ENCODE measurements around the gene CDCA4. TPM values are rescaled to one million over a fixed set of nuclear protein-coding genes. Genes with fewer than 3 reads are reported as not detected.

Gene CDCA4
- total RNA-seq, 1 experiment from 2014 or later, result 32.4 TPM

- H3K27ac Mint-ChIP-seq (ENCODE audit: unreplicated experiment), result peak overlapping the region; percentile 81
- TF ChIP-seq CTCF (IDR thresholded peaks at IDR 0.05; ENCODE audit: unreplicated experiment), result no peak
- H3K27me3 Mint-ChIP-seq (ENCODE audit: unreplicated experiment), result no peaks in the 10 kb centered on the region
- intact Hi-C loops (cut with micrococcal nuclease; ENCODE audit: unreplicated experiment), result loop anchor here (5.0 to 10.0 kb wide), 3 partner anchors 38 to 76 kb away; partner anchors contain the start of gene CDCA4
- H3K4me3 Mint-ChIP-seq (ENCODE audit: low read depth, unreplicated experiment), result peak overlapping the region; percentile 77
- CTCF ChIA-PET, result interaction anchor here (1.1 kb wide), 1 partner anchor 96 kb away, joined by 3 read pairs; no protein-coding TSS in a partner anchor
- peaks cover 83% of the 10 kb centered on the region for H3K36me3 Mint-ChIP-seq (ENCODE audit: insufficient read depth, unreplicated experiment)
- H3K4me1 Mint-ChIP-seq (ENCODE audit: low read depth, unreplicated experiment), result peaks cover 29% of the 10 kb centered on the region
- DNase-seq, result peak; percentile 77
- no peaks in the 10 kb centered on the region for H3K9me3 Mint-ChIP-seq (ENCODE audit: low read depth, unreplicated experiment)
- BruUV-seq (replicated peaks), result no TSS peak
Observed at GRCh38 chr14:104970231-104971068, 50.4 kb downstream of the CDCA4 start.

DNA sequence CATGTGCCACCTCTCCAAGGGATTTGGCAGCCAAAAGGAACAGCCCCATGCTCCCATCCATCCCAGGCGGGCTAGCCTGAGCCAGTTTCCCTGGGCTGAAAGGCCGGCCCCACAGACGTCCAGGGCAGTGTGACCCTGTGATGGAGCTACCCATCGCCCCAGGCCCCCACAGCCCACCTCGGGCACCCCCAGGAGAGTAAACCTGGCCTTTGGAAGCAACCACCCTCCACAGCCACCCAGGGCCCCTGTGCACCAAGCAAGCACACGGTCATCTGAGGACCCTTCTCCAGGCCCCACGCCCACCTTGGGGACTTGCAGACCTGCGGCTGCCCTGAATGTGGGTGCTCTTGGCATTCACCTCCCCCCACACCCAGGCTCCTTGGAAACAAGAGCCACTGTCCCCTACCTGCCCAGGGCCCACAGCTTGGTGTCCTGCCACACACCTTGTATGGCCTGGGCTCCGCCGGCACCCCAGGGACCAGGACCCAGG is 51.1 kb downstream of the CDCA4 start:
- intact Hi-C loops (cut with micrococcal nuclease; ENCODE audit: unreplicated experiment), result loop anchor here (5.0 to 10.0 kb wide), 3 partner anchors 37 to 75 kb away; partner anchors contain the start of gene CDCA4
- peaks cover 83% of the 10 kb centered on the region for H3K36me3 Mint-ChIP-seq (ENCODE audit: insufficient read depth, unreplicated experiment)
- DNase-seq, result no peak
- TSS peak; percentile 10 for BruUV-seq (replicated peaks)
- peak overlapping the region; percentile 12 for H3K27ac Mint-ChIP-seq (ENCODE audit: unreplicated experiment)
- no peaks in the 10 kb centered on the region for H3K27me3 Mint-ChIP-seq (ENCODE audit: unreplicated experiment)
- CTCF ChIA-PET, result interaction anchor here (0.5 to 1.1 kb wide), 2 partner anchors 63 to 96 kb away, joined by 3 to 5 read pairs; no protein-coding TSS in a partner anchor
- peaks cover 29% of the 10 kb centered on the region for H3K4me1 Mint-ChIP-seq (ENCODE audit: low read depth, unreplicated experiment)
- H3K9me3 Mint-ChIP-seq (ENCODE audit: low read depth, unreplicated experiment), result no peaks in the 10 kb centered on the region
- TF ChIP-seq CTCF (IDR thresholded peaks at IDR 0.05; ENCODE audit: unreplicated experiment), result no peak
- peak overlapping the region; percentile 77 for H3K4me3 Mint-ChIP-seq (ENCODE audit: low read depth, unreplicated experiment)

DNA sequence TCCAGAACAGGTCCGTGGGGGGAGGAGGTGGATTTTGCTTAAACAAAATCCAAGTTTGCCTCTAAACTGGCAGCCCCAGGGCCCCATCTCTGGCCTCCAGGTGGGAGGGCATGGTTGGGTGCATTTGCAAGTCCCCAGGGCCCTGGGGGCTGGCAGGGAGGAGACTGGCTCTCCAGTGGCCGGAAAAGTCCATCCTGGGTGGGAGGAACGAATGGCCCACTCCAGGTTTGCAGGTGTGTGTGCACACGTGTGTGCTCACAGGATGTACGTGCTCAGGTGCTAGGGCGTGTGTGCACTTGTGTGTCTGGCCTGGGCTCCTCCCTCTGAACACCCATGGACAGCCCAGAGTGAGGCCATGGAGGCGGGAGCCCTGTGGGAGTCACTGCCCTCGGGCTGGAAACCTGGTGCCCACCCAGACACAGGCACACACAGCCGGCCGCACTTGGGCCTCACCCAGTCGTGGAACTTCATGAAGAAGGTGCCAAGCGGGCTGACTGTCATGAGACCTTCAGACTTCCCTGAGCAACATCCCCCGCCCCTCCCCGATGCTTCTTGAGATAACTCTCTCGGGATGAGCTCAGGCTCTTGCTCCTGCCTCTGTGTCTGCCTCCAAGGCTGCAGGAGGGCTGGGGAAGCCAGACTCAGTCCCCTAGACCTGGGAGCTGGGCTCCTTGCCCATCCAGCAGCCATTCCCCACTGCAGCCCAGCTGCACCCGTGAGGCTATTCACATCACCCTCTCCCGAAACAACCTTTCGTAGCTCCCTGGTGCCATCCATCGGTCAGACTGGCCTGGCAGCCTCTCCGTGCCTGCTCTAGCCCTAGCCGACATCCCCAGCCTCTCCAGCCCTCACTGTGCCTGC is 52.1 kb downstream of the CDCA4 start:
- intact Hi-C loops (cut with micrococcal nuclease; ENCODE audit: unreplicated experiment), result no loop called here
- H3K27me3 Mint-ChIP-seq (ENCODE audit: unreplicated experiment), result no peaks in the 10 kb centered on the region
- BruUV-seq (replicated peaks), result no TSS peak
- H3K36me3 Mint-ChIP-seq (ENCODE audit: insufficient read depth, unreplicated experiment), result peaks cover 75% of the 10 kb centered on the region
- CTCF ChIA-PET, result no interaction called here
- peaks cover 19% of the 10 kb centered on the region for H3K4me1 Mint-ChIP-seq (ENCODE audit: low read depth, unreplicated experiment)
- TF ChIP-seq CTCF (IDR thresholded peaks at IDR 0.05; ENCODE audit: unreplicated experiment), result no peak
- H3K4me3 Mint-ChIP-seq (ENCODE audit: low read depth, unreplicated experiment), result peak overlapping the region; percentile 77
- peak overlapping the region; percentile 12 for H3K27ac Mint-ChIP-seq (ENCODE audit: unreplicated experiment)
- no peaks in the 10 kb centered on the region for H3K9me3 Mint-ChIP-seq (ENCODE audit: low read depth, unreplicated experiment)
- no peak for DNase-seq

DNA sequence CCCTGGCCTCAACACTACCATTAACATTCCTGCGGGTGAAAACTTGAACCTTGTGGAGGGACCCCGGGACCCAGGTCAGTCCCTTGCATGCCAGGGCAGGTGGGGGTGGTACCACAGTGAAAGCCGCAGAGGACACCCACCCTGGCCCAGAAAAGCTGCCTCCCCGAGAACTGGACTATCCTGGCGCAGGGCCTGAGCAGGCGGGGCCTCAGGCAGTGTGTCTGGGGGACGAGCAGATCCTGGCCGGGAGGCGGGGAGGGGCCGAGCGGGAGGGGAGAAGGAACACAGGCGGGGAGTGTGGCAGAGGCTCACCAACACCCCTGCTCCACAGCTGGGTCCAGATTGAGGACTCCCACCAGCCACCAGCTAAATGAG is 52.7 kb downstream of the CDCA4 start:
- BruUV-seq (replicated peaks), result no TSS peak
- peak; percentile 78 for DNase-seq
- CTCF ChIA-PET, result no interaction called here
- peaks cover 19% of the 10 kb centered on the region for H3K4me1 Mint-ChIP-seq (ENCODE audit: low read depth, unreplicated experiment)
- intact Hi-C loops (cut with micrococcal nuclease; ENCODE audit: unreplicated experiment), result no loop called here
- peak overlapping the region; percentile 77 for H3K4me3 Mint-ChIP-seq (ENCODE audit: low read depth, unreplicated experiment)
- H3K27ac Mint-ChIP-seq (ENCODE audit: unreplicated experiment), result peak overlapping the region; percentile 12
- TF ChIP-seq CTCF (IDR thresholded peaks at IDR 0.05; ENCODE audit: unreplicated experiment), result no peak
- H3K36me3 Mint-ChIP-seq (ENCODE audit: insufficient read depth, unreplicated experiment), result peaks cover 68% of the 10 kb centered on the region
- no peaks in the 10 kb centered on the region for H3K9me3 Mint-ChIP-seq (ENCODE audit: low read depth, unreplicated experiment)
- H3K27me3 Mint-ChIP-seq (ENCODE audit: unreplicated experiment), result no peaks in the 10 kb centered on the region
